Measurements from ENCODE around the gene MAFB. TPM values are rescaled to one million over a fixed set of nuclear protein-coding genes. Genes with fewer than 3 reads are reported as not detected.

Gene MAFB
- total RNA-seq, 1 donor from 2014 or later = 4.6 TPM

GRCh38 chr20:40713508-40713907 lies 24.5 kb upstream of the MAFB start:
- no peak for TF ChIP-seq CTCF (IDR thresholded peaks at IDR 0.05; ENCODE audit: partially characterized antibody, unreplicated experiment)
- no peaks in the 10 kb centered on the region for H3K9me3 Mint-ChIP-seq (ENCODE audit: unreplicated experiment)
- DNase-seq = no peak
- peaks cover 5% of the 10 kb centered on the region for H3K27me3 Mint-ChIP-seq (ENCODE audit: unreplicated experiment)
- peaks cover 56% of the 10 kb centered on the region for H3K4me1 Mint-ChIP-seq (ENCODE audit: low read depth, unreplicated experiment)
- no peak overlapping the region for H3K27ac Mint-ChIP-seq (ENCODE audit: unreplicated experiment)
- H3K36me3 Mint-ChIP-seq (ENCODE audit: unreplicated experiment) = no peaks in the 10 kb centered on the region
- peak overlapping the region; percentile 55 for H3K4me3 Mint-ChIP-seq (ENCODE audit: unreplicated experiment)

- Mint-ChIP-seq H3K4me3 (ENCODE audit: unreplicated experiment) (no peak overlapping the region), H3K9me3 (ENCODE audit: unreplicated experiment) (no peaks in the 10 kb centered on the region), H3K36me3 (ENCODE audit: unreplicated experiment) (no peaks in the 10 kb centered on the region), H3K4me1 (ENCODE audit: low read depth, unreplicated experiment) (peaks cover 47% of the 10 kb centered on the region), H3K27me3 (ENCODE audit: unreplicated experiment) (peaks cover 5% of the 10 kb centered on the region), H3K27ac (ENCODE audit: unreplicated experiment) (no peak overlapping the region)
- no peak for DNase-seq
- TF ChIP-seq CTCF (IDR thresholded peaks at IDR 0.05; ENCODE audit: partially characterized antibody, unreplicated experiment) = no peak
Measured at GRCh38 chr20:40711079-40711478, 22.0 kb upstream of the MAFB start.

GRCh38 chr20:40710603-40711002 lies 21.6 kb upstream of the MAFB start:
- Mint-ChIP-seq H3K27me3 (ENCODE audit: unreplicated experiment) (peaks cover 5% of the 10 kb centered on the region), H3K4me3 (ENCODE audit: unreplicated experiment) (no peak overlapping the region), H3K27ac (ENCODE audit: unreplicated experiment) (no peak overlapping the region), H3K36me3 (ENCODE audit: unreplicated experiment) (no peaks in the 10 kb centered on the region), H3K9me3 (ENCODE audit: unreplicated experiment) (no peaks in the 10 kb centered on the region), H3K4me1 (ENCODE audit: low read depth, unreplicated experiment) (peaks cover 46% of the 10 kb centered on the region)
- TF ChIP-seq CTCF (IDR thresholded peaks at IDR 0.05; ENCODE audit: partially characterized antibody, unreplicated experiment) = no peak
- no peak for DNase-seq

- Mint-ChIP-seq H3K27ac (ENCODE audit: unreplicated experiment) (no peak overlapping the region), H3K4me1 (ENCODE audit: low read depth, unreplicated experiment) (peaks cover 17% of the 10 kb centered on the region), H3K4me3 (ENCODE audit: unreplicated experiment) (no peak overlapping the region), H3K9me3 (ENCODE audit: unreplicated experiment) (no peaks in the 10 kb centered on the region), H3K27me3 (ENCODE audit: unreplicated experiment) (no peaks in the 10 kb centered on the region), H3K36me3 (ENCODE audit: unreplicated experiment) (no peaks in the 10 kb centered on the region)
- peak; percentile 21 for TF ChIP-seq CTCF (IDR thresholded peaks at IDR 0.05; ENCODE audit: partially characterized antibody, unreplicated experiment)
- DNase-seq = no peak
Measured at GRCh38 chr20:40706977-40707582, 18.0 kb upstream of the MAFB start.

- Mint-ChIP-seq H3K9me3 (ENCODE audit: unreplicated experiment) (no peaks in the 10 kb centered on the region), H3K27me3 (ENCODE audit: unreplicated experiment) (no peaks in the 10 kb centered on the region), H3K27ac (ENCODE audit: unreplicated experiment) (no peak overlapping the region), H3K36me3 (ENCODE audit: unreplicated experiment) (no peaks in the 10 kb centered on the region), H3K4me3 (ENCODE audit: unreplicated experiment) (no peak overlapping the region), H3K4me1 (ENCODE audit: low read depth, unreplicated experiment) (peaks cover 6% of the 10 kb centered on the region)
- no peak for DNase-seq
- no peak for TF ChIP-seq CTCF (IDR thresholded peaks at IDR 0.05; ENCODE audit: partially characterized antibody, unreplicated experiment)
Measured at GRCh38 chr20:40705413-40705812, 16.4 kb upstream of the MAFB start.

Data from glutamatergic neuron (in vitro differentiated cells).